Breast epithelium (tissue), 3 donors: ENCODE data around the gene ANGPT4.
"Not testable (repeated sequence)": the region's sequence is repeated elsewhere in the genome, so short reads cannot be mapped to it uniquely, and the experiment has no call there.

ENCODE experiments used
- POLR2A ChIP-seq: fragments of 450-650 bp; IDR thresholded peaks from one replicate; pipeline ENCODE4 v1.6.1; 2016; ENCODE audit warnings: antibody characterized with exemption, mild to moderate bottlenecking, moderate library complexity
- TF ChIP-seq, protein P1 (sequence below), 3 donors: fragments of 450-650 bp; IDR thresholded peaks; one replicate each; pipeline ENCODE4 v1.5.1; 2016 to 2017; ENCODE audit warnings: antibody characterized with exemption in 3 of 3, mild to moderate bottlenecking in 3 of 3, moderate library complexity in 3 of 3

DNA sequence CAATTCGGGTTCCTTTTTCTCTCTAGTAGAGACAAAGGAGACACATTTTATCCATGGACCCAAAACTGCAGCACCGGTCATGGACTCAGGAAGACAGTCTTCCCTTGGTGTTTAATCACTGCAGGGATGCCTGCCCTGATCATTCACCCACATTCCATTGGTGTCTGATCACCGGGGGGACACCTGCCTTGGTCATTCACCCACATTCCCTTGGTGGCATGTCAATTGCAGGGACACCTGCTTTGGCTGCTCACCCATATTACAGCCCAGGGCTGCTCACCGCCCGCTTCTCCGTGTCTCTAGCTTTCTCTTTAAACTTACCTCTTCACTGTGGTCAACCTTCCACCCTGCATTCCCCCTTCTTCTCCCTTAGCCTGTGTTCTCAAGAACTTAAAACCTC, 18.7 kb downstream of the ANGPT4 start:
- TF ChIP-seq, protein P1, sequence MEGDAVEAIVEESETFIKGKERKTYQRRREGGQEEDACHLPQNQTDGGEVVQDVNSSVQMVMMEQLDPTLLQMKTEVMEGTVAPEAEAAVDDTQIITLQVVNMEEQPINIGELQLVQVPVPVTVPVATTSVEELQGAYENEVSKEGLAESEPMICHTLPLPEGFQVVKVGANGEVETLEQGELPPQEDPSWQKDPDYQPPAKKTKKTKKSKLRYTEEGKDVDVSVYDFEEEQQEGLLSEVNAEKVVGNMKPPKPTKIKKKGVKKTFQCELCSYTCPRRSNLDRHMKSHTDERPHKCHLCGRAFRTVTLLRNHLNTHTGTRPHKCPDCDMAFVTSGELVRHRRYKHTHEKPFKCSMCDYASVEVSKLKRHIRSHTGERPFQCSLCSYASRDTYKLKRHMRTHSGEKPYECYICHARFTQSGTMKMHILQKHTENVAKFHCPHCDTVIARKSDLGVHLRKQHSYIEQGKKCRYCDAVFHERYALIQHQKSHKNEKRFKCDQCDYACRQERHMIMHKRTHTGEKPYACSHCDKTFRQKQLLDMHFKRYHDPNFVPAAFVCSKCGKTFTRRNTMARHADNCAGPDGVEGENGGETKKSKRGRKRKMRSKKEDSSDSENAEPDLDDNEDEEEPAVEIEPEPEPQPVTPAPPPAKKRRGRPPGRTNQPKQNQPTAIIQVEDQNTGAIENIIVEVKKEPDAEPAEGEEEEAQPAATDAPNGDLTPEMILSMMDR (IDR thresholded peaks at IDR 0.05): not testable (repeated sequence)
- not testable (repeated sequence) for TF ChIP-seq POLR2A
